Endothelial cell (in vitro differentiated cells): ENCODE results near the gene ASXL2. TPM values are rescaled to one million over a fixed set of nuclear protein-coding genes. Genes with fewer than 3 reads are reported as not detected.
A peak's percentile ranks its signal among the peaks of the same experiment; 100 is the strongest.

Experiments used
- DNase-seq: peaks from one replicate; pipeline ENCODE4 v3.0.0; 2021; ENCODE audit warnings: low spot score
- H3K27ac Mint-ChIP-seq: one replicate; pipeline ENCODE4 v1.8.0; 2021; ENCODE audit warnings: mixed read lengths, inconsistent platforms; ENCODE audit not compliant: unreplicated experiment
- H3K27me3 Mint-ChIP-seq: one replicate; pipeline ENCODE4 v1.8.0; 2021; ENCODE audit warnings: mild to moderate bottlenecking, moderate library complexity, mixed read lengths, inconsistent platforms; ENCODE audit not compliant: unreplicated experiment
- H3K36me3 Mint-ChIP-seq: one replicate; pipeline ENCODE4 v1.8.0; 2021; ENCODE audit warnings: mild to moderate bottlenecking, low read depth, mixed read lengths, inconsistent platforms; ENCODE audit not compliant: unreplicated experiment
- H3K4me1 Mint-ChIP-seq: one replicate; pipeline ENCODE4 v1.8.0; 2021; ENCODE audit warnings: mild to moderate bottlenecking, mixed read lengths, inconsistent platforms; ENCODE audit not compliant: unreplicated experiment
- H3K4me3 Mint-ChIP-seq: one replicate; pipeline ENCODE4 v1.8.0; 2021; ENCODE audit warnings: mild to moderate bottlenecking, mixed read lengths, inconsistent platforms; ENCODE audit not compliant: unreplicated experiment
- H3K9me3 Mint-ChIP-seq: one replicate; pipeline ENCODE4 v1.8.0; 2021; ENCODE audit warnings: mixed read lengths, inconsistent platforms; ENCODE audit not compliant: unreplicated experiment
- CTCF ChIP-seq: fragments of 200-600 bp; sonication (generic); IDR thresholded peaks from one replicate; pipeline ENCODE4 v1.5.0; 2021; ENCODE audit warnings: antibody characterized with exemption; ENCODE audit not compliant: unreplicated experiment
- total RNA-seq: library from RNA; stranded (reverse); fragmentation: NEBNext Ultra II Directional; extraction: Animal tissue kit (Norgen Biotek cat#: 25700); gene quantifications from one replicate; pipeline ENCODE4 v1.2.1, GENCODE V29; 2021; ENCODE audit not compliant: unreplicated experiment

ASXL2 gene
- total RNA-seq, 1 donor from 2014 or later: 33.4 TPM

GRCh38 chr2:25692737-25693445 lies 185.4 kb downstream of the ASXL2 start:
- TF ChIP-seq CTCF: peak; percentile 34
- DNase-seq: no peak
- H3K9me3 Mint-ChIP-seq: no peaks in the 10 kb centered on the region
- H3K27ac Mint-ChIP-seq: no peak overlapping the region
- H3K36me3 Mint-ChIP-seq: no peaks in the 10 kb centered on the region
- no peaks in the 10 kb centered on the region for H3K4me1 Mint-ChIP-seq
- H3K27me3 Mint-ChIP-seq: no peaks in the 10 kb centered on the region
- H3K4me3 Mint-ChIP-seq: no peak overlapping the region

GRCh38 chr2:25692143-25692542 lies 186.1 kb downstream of the ASXL2 start:
- no peaks in the 10 kb centered on the region for H3K27me3 Mint-ChIP-seq
- no peak overlapping the region for H3K27ac Mint-ChIP-seq
- no peak for DNase-seq
- no peak overlapping the region for H3K4me3 Mint-ChIP-seq
- TF ChIP-seq CTCF: no peak
- H3K4me1 Mint-ChIP-seq: no peaks in the 10 kb centered on the region
- no peaks in the 10 kb centered on the region for H3K36me3 Mint-ChIP-seq
- H3K9me3 Mint-ChIP-seq: no peaks in the 10 kb centered on the region

GRCh38 chr2:25690058-25690457 lies 188.2 kb downstream of the ASXL2 start:
- Mint-ChIP-seq H3K27me3 (no peaks in the 10 kb centered on the region), H3K9me3 (no peaks in the 10 kb centered on the region), H3K4me3 (no peak overlapping the region), H3K36me3 (no peaks in the 10 kb centered on the region), H3K4me1 (no peaks in the 10 kb centered on the region), H3K27ac (no peak overlapping the region)
- no peak for DNase-seq
- no peak for TF ChIP-seq CTCF

- H3K27ac Mint-ChIP-seq: no peak overlapping the region
- no peaks in the 10 kb centered on the region for H3K27me3 Mint-ChIP-seq
- no peak for DNase-seq
- H3K4me1 Mint-ChIP-seq: no peaks in the 10 kb centered on the region
- no peaks in the 10 kb centered on the region for H3K9me3 Mint-ChIP-seq
- TF ChIP-seq CTCF: no peak
- H3K36me3 Mint-ChIP-seq: no peaks in the 10 kb centered on the region
- no peak overlapping the region for H3K4me3 Mint-ChIP-seq
These were observed 190.1 kb downstream of the ASXL2 start for GRCh38 chr2:25688236-25688635.

- Mint-ChIP-seq H3K9me3 (no peaks in the 10 kb centered on the region), H3K4me3 (no peak overlapping the region), H3K4me1 (no peaks in the 10 kb centered on the region), H3K27ac (no peak overlapping the region), H3K36me3 (no peaks in the 10 kb centered on the region), H3K27me3 (no peaks in the 10 kb centered on the region)
- no peak for TF ChIP-seq CTCF
- no peak for DNase-seq
These were observed 192.5 kb downstream of the ASXL2 start for GRCh38 chr2:25685741-25686140.
